C4-2B (cell line): Measurements from ENCODE around the gene DHDDS.
"Not testable (repeated sequence)": the region's sequence is repeated elsewhere in the genome, so short reads cannot be mapped to it uniquely, and the experiment has no call there.

Experiments used
- H3K27ac ChIP-seq: fragments of 450-650 bp; 2 replicates; pipeline ENCODE4 v1.5.1; 2017
- CTCF ChIP-seq: fragments of 450-650 bp; conservative IDR thresholded peaks from 2 replicates; pipeline ENCODE4 v1.5.1; 2017; ENCODE audit warnings: mild to moderate bottlenecking
- ZFX ChIP-seq: fragments of 450-650 bp; IDR thresholded peaks from 2 replicates; pipeline ENCODE4 v1.6.1; 2017

The DHDDS gene

GRCh38 chr1:26493267-26493666 lies 61.1 kb downstream of the DHDDS start:
- peak overlapping the region; percentile 32; the same call in 1 of the 2 replicates for H3K27ac ChIP-seq
- TF ChIP-seq CTCF (no peak), ZFX (no peak)

DNA sequence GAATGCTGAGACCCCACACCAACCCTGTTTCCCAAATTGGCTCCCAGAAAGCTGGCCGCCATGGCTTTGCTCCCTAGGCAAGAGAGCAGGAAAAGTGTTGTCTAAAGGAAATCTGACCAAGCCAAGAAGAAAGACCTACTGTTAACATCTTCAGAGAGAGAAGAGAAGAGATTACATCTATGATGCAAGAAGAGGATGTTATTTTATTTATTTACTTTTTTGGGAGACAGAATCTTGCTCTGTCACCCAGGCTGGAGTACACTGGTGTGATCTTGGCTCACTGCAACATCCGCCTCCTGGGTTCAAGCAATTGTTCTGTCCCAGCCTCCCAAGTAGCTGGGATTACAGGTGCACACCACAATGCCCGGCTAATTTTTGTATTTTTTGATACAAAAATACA lies 61.8 kb downstream of the DHDDS start:
- TF ChIP-seq CTCF (no peak), ZFX (no peak)
- H3K27ac ChIP-seq, result peak overlapping the region; percentile 32

DNA sequence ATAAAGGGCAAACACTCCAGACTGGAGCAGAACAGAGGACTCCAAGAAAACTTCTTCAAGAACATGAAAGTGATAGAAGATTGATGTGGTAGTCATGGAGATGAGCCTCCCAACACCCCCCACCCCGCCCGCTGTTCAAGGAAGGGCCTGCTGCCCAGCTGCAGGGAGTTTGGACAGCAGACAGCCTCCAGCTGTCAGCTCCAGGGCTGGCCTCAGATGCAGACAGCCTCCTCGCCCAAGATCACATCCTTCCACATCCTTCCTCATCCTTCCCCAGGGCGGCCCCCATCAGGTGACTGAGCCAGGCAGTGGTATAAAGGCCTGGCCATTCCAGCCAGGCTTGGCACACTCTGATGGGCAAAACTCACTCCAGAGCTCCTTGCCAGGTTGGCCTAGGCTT lies 64.7 kb downstream of the DHDDS start:
- no peak for TF ChIP-seq ZFX
- TF ChIP-seq CTCF, result no peak
- H3K27ac ChIP-seq, result no peak overlapping the region

DNA sequence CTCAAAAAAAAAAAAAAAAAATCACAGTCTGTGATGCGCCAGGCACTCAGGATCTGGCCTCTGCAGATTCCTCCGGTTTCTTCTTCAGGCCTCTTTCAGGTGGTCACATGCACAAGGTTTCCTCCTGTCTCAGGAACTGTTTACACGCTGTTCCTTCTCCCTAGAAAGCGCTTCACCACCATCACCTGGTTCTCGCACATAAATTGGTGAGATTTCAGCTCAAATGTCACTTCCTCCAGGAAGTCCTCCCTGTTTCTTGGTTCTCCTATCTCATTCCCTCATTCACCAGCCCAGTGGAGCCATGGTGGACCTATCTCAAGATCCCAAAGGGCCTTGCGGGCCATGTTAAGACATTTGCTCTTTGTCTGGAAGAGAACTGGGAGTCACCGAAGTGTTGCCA lies 66.8 kb downstream of the DHDDS start:
- no peak overlapping the region for H3K27ac ChIP-seq
- TF ChIP-seq CTCF, result no peak
- no peak for TF ChIP-seq ZFX

- TF ChIP-seq ZFX (peak; percentile 39; the same call in 1 of the 2 replicates), CTCF (peak; percentile 64)
- peak overlapping the region; percentile 90 for H3K27ac ChIP-seq
Observed at GRCh38 chr1:26500488-26501175, 68.5 kb downstream of the DHDDS start.

DNA sequence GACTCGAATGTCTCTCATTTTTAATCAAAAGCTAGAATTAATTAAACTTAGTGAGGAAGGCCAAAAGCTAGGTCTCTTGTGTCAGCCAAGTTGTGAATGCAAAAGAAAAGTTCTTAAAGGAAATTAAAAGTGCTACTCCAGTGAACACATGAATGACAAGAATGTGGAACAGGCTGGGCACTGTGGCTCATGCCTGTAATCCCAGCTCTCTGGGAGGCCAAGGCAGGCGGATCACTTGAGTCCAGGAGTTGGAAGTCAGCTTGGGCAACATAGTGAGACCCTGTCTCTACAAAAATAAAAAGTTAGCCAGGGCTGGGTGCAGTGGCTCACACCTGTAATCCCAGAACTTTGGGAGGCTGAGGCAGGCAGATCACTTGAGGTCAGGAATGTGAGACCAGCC lies 78.6 kb downstream of the DHDDS start:
- not testable (repeated sequence) for H3K27ac ChIP-seq

DNA sequence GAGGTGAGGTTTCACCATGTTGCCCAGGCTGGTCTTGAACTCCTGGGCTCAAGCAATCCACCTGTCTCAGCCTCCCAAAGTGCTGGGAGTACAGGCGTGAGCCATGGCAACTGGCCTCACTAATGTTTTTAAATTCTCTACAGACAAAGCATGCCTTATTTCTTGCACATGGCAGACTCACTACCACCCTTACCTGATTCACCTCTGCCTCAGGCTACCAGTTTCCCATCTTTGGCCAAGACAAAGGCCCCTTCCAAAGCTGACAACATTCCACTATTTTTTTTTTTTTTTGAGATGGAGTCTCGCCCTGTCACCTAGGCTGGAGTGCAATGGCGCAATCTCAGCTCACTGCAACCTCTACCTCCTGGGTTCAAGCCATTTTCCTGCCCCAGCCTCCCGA lies 83.7 kb downstream of the DHDDS start:
- H3K27ac ChIP-seq, result not testable (repeated sequence)

- TF ChIP-seq CTCF (no peak), ZFX (no peak)
- H3K27ac ChIP-seq, result no peak overlapping the region
Observed at GRCh38 chr1:26516987-26517765, 85.1 kb downstream of the DHDDS start.
